Smooth muscle cell (in vitro differentiated cells): ENCODE measurements around the gene BRI3BP. TPM values are rescaled to one million over a fixed set of nuclear protein-coding genes. Genes with fewer than 3 reads are reported as not detected.

Experiments
- DNase-seq: peaks from one replicate; lab custom pipeline; 2025; ENCODE audit not compliant: unreplicated experiment; lab: John Stamatoyannopoulos, UW
- H2AFZ ChIP-seq: fragments of 200-600 bp; sonication (generic); 2 replicates; pipeline ENCODE4 v1.6.0; 2016; ENCODE audit warnings: antibody characterized with exemption, low read depth, mild to moderate bottlenecking
- H3F3A ChIP-seq: fragments of 200-600 bp; sonication (generic); 2 replicates; pipeline ENCODE4 v1.6.0; 2017; ENCODE audit warnings: antibody characterized with exemption, low read depth
- H3K27ac ChIP-seq: fragments of 200-600 bp; sonication (generic); 2 replicates; pipeline ENCODE4 v1.5.1; 2016; ENCODE audit warnings: low read depth, mild to moderate bottlenecking
- H3K27me3 ChIP-seq: fragments of 200-600 bp; sonication (generic); 2 replicates; pipeline ENCODE4 v1.6.1; 2016; ENCODE audit warnings: low read depth, mild to moderate bottlenecking
- H3K36me3 ChIP-seq: fragments of 200-600 bp; sonication (generic); 2 replicates; pipeline ENCODE4 v1.5.1; 2016; ENCODE audit warnings: low read depth
- H3K4me1 ChIP-seq: fragments of 200-600 bp; sonication (generic); 2 replicates; pipeline ENCODE4 v1.5.1; 2016; ENCODE audit warnings: low read depth
- H3K4me2 ChIP-seq: fragments of 200-600 bp; sonication (generic); 2 replicates; pipeline ENCODE4 v1.6.0; 2016; ENCODE audit warnings: mild to moderate bottlenecking
- H3K4me3 ChIP-seq: fragments of 200-600 bp; sonication (generic); 2 replicates; pipeline ENCODE4 v1.5.1; 2016; ENCODE audit warnings: mild to moderate bottlenecking
- H3K79me2 ChIP-seq: fragments of 200-600 bp; sonication (generic); 2 replicates; pipeline ENCODE4 v1.6.0; 2016; ENCODE audit warnings: low read depth, mild to moderate bottlenecking
- H3K9ac ChIP-seq: fragments of 200-600 bp; sonication (generic); 2 replicates; pipeline ENCODE4 v1.6.0; 2016; ENCODE audit warnings: low read depth
- H3K9me3 ChIP-seq: fragments of 200-600 bp; sonication (generic); replicated peaks from 2 replicates; pipeline ENCODE4 v1.5.1; 2016; ENCODE audit warnings: low read depth
- H4K20me1 ChIP-seq: fragments of 200-600 bp; sonication (generic); 2 replicates; pipeline ENCODE4 v1.6.0; 2016; ENCODE audit warnings: low read depth
- WGBS: methylation state at CpG from one replicate; pipeline ENCODE4 v1.1.7; 2016; ENCODE audit warnings: low lambda C conversion rate; 5-methylcytosine and 5-hydroxymethylcytosine counted together
- polyA plus RNA-seq: library from polyadenylated mRNA; unstranded; fragments of >200 nt; fragmentation: Nextera tagmentation; extraction: Ambion mirVana; gene quantifications from 2 replicates; pipeline ENCODE4 v1.2.1, GENCODE V29; 2016
- total RNA-seq: library from RNA; depleted of rRNA; stranded (reverse); fragments of >200 nt; gene quantifications from 2 replicates; pipeline ENCODE4 v1.2.3, GENCODE V29; 2014
- TF ChIP-seq, protein P1 (sequence below): fragments of 200-600 bp; sonication (generic); IDR thresholded peaks from 2 replicates; pipeline ENCODE4 v1.5.1; 2017; ENCODE audit warnings: borderline replicate concordance, mild to moderate bottlenecking, antibody characterized with exemption; ENCODE audit not compliant: insufficient read depth, poor library complexity, severe bottlenecking

BRI3BP gene
- total and polyA plus RNA-seq, 2 experiments from 2014 or later: 1.2 to 1.8 TPM

DNA sequence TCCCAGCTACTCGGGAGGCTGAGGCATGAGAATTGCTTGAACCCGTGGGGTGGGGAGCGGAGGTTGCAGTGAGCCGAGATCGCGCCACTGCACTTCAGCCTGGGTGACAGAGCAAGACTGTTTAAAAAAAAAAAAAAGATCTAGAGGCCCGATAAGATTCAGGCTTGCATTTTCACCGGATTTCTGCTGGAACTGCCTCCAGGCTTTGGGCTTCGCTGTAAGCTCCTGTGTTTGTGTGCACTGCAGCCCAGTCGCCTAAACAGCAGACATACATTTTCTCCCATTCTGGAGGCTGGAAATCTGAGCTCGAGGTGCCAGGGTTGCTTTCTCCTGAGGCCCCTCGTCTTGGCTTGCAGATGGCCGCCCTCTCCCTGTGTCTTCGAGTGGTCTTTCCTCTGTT is 12.2 kb downstream of the BRI3BP start:
- TF ChIP-seq, protein P1, sequence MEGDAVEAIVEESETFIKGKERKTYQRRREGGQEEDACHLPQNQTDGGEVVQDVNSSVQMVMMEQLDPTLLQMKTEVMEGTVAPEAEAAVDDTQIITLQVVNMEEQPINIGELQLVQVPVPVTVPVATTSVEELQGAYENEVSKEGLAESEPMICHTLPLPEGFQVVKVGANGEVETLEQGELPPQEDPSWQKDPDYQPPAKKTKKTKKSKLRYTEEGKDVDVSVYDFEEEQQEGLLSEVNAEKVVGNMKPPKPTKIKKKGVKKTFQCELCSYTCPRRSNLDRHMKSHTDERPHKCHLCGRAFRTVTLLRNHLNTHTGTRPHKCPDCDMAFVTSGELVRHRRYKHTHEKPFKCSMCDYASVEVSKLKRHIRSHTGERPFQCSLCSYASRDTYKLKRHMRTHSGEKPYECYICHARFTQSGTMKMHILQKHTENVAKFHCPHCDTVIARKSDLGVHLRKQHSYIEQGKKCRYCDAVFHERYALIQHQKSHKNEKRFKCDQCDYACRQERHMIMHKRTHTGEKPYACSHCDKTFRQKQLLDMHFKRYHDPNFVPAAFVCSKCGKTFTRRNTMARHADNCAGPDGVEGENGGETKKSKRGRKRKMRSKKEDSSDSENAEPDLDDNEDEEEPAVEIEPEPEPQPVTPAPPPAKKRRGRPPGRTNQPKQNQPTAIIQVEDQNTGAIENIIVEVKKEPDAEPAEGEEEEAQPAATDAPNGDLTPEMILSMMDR: no peak
- WGBS: 81% methylated on average over 14 of the region's 14 CpGs
- H3K79me2 ChIP-seq: no peaks in the 10 kb centered on the region

DNA sequence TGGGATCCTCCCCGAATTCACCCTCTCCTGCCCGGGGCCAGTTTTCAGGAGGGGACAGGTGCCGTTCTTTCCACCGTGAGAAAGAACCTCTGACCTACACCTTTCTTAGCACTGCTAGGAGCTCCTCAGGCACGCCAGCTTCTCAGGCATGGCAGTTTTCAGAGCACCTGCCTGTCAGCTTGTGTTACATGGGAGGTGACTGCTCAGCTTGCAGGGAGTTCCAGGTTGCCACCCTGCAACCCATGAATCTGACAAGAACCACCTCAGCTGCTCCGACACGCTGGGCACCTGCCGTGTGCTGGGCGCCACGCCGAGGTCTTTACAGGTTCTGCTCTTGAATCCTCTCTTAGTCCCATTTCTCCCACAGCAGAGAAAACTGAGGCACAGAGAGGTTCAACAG is 12.9 kb downstream of the BRI3BP start:
- H3K27me3 ChIP-seq: no peaks in the 10 kb centered on the region
- TF ChIP-seq, protein P1: no peak
- no peak for DNase-seq
- H3K27ac ChIP-seq: no peak overlapping the region
- H3K79me2 ChIP-seq: no peaks in the 10 kb centered on the region
- 94% methylated on average over 11 of the region's 11 CpGs for WGBS
- no peaks in the 10 kb centered on the region for H4K20me1 ChIP-seq
- no peaks in the 10 kb centered on the region for H3K36me3 ChIP-seq
- H3K4me1 ChIP-seq: no peaks in the 10 kb centered on the region
- no peaks in the 10 kb centered on the region for H3F3A ChIP-seq
- H3K9me3 ChIP-seq: no peaks in the 10 kb centered on the region
- no peak overlapping the region for H3K4me2 ChIP-seq
- no peak overlapping the region for H2AFZ ChIP-seq
- no peak overlapping the region for H3K4me3 ChIP-seq
- H3K9ac ChIP-seq: no peak overlapping the region

More for the DNA sequence above, 12.2 kb downstream of the BRI3BP start:
- Histone ChIP-seq H3K4me1 (no peaks in the 10 kb centered on the region), H2AFZ (no peak overlapping the region), H3K36me3 (no peaks in the 10 kb centered on the region), H3K4me2 (no peak overlapping the region), H3F3A (no peaks in the 10 kb centered on the region), H3K9ac (no peak overlapping the region), H3K27ac (no peak overlapping the region), H3K9me3 (no peaks in the 10 kb centered on the region), H3K4me3 (no peak overlapping the region), H3K27me3 (no peaks in the 10 kb centered on the region), H4K20me1 (no peaks in the 10 kb centered on the region)
- no peak for DNase-seq

DNA sequence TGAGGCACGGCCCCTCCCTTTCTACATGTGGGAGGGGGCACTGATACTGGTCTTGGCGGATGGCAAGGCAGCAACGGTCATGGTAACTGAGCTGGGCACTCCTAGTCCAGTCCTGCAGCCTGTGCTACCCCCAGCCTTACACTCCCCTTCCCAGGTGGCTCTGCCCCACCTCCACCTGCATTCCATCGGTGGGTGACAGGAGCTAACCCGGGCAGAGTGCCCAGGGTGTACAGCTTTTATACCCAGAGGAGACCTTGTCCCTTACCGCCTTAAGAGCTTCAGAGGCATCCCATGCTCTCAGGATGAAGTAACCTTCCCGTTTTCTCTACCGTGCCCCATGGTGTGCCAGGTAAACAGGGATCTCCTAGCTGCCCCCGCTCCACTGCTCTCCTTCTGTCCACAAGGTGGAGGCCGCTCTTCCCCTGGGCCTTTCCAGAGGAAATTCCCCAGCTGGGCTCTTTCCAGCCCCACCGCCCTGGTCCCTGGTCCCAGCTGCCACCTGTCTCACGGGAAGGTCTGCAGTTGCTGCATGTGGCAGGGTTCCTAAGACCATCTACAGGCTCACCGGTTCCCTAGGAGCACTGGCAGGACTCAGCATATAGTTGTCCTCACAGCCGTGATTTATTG is 20.5 kb downstream of the BRI3BP start:
- Histone ChIP-seq H3K27me3 (no peaks in the 10 kb centered on the region), H4K20me1 (no peaks in the 10 kb centered on the region), H3K27ac (no peak overlapping the region), H3F3A (no peaks in the 10 kb centered on the region), H3K4me1 (no peaks in the 10 kb centered on the region), H2AFZ (no peak overlapping the region), H3K79me2 (no peaks in the 10 kb centered on the region), H3K9ac (no peak overlapping the region), H3K4me3 (no peak overlapping the region), H3K4me2 (no peak overlapping the region), H3K9me3 (no peaks in the 10 kb centered on the region), H3K36me3 (no peaks in the 10 kb centered on the region)
- no peak for DNase-seq
- TF ChIP-seq, protein P1: no peak
- WGBS: 95% methylated on average over 14 of the region's 14 CpGs

DNA sequence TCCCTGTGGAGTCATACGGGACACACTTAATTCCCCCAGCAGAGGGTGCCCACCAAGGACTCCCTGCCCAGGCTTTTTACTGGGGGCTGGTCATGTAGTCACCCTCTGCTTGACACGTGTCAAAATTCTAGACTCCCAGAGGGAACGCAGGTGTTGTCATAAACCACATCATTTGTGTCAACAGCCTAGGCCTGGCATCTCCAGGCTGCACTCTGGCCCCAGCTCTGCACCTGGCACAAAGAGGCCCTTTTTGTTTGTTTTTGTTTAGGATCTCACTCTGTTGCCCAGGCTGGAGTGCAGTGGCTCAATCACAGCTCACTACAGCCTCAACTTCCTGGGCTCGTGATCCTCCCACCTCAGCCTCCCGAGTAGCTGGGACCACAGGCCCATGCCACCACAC is 21.1 kb downstream of the BRI3BP start:
- WGBS: 100% methylated on average over 5 of the region's 5 CpGs
- Histone ChIP-seq H3K27me3 (no peaks in the 10 kb centered on the region), H3K36me3 (no peaks in the 10 kb centered on the region), H3K4me1 (no peaks in the 10 kb centered on the region), H3K27ac (no peak overlapping the region), H3K79me2 (no peaks in the 10 kb centered on the region), H3F3A (no peaks in the 10 kb centered on the region), H3K9ac (no peak overlapping the region), H3K9me3 (no peaks in the 10 kb centered on the region), H3K4me3 (no peak overlapping the region), H2AFZ (no peak overlapping the region), H3K4me2 (no peak overlapping the region), H4K20me1 (no peaks in the 10 kb centered on the region)
- no peak for DNase-seq
- TF ChIP-seq, protein P1: no peak
